DND-41 (cell line): ENCODE measurements around the gene TSPAN2.

ENCODE experiments used
- EZH2 ChIP-seq: IDR thresholded peaks from 3 replicates; pipeline ENCODE4 v1.6.1; 2012; ENCODE audit warnings: borderline replicate concordance, low read depth, mild to moderate bottlenecking, moderate library complexity, low read length, inconsistent platforms; ENCODE audit not compliant: severe bottlenecking
- TF ChIP-seq, protein P1 (sequence below): IDR thresholded peaks from 2 replicates; pipeline ENCODE4 v1.5.1; 2012; ENCODE audit warnings: borderline replicate concordance, low read length, moderate library complexity, mild to moderate bottlenecking; ENCODE audit not compliant: poor library complexity, severe bottlenecking; ENCODE audit errors: extremely low read depth

DNA sequence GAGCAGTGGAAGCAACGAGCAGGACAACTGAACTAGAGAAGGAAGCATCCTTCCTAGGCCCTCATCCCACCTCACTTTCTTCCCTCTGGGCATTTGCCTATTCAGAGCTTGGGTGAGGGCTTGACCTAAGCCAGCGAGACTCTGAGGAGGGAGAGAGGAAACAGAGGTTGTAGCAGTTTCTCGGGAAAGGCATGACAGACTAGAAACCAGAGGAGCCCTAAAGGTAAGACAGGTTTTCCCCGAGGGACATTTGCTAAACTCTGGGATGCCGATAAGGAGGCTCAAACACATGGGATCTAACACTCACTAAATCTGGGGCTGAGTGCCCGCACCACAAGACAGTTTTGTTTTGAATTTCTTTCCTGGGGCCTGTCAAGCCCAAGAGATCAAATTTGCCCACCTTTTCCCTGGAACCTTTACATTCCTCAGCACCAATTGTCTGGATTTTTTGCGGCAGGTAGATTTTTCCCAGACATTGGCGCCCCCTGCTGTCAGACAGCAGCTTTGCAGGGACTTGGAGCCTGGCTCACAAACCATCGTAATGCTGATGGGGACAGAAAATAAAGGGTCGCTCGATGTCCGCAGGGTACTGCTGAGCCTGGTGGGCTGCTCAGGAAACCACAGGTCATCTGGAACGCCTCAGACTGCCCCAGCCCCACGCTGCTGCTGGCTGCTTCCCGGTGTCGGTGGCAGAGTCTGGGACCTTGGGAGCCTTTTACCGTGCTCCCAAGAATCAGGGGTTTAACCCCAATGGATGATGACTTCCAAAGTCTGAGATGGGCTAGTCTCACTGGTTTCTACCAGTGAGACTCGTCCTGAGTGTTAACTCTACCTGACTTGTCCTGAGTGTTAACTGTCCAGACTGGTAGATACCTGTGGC, 23.4 kb upstream of the TSPAN2 start:
- TF ChIP-seq, protein P1, sequence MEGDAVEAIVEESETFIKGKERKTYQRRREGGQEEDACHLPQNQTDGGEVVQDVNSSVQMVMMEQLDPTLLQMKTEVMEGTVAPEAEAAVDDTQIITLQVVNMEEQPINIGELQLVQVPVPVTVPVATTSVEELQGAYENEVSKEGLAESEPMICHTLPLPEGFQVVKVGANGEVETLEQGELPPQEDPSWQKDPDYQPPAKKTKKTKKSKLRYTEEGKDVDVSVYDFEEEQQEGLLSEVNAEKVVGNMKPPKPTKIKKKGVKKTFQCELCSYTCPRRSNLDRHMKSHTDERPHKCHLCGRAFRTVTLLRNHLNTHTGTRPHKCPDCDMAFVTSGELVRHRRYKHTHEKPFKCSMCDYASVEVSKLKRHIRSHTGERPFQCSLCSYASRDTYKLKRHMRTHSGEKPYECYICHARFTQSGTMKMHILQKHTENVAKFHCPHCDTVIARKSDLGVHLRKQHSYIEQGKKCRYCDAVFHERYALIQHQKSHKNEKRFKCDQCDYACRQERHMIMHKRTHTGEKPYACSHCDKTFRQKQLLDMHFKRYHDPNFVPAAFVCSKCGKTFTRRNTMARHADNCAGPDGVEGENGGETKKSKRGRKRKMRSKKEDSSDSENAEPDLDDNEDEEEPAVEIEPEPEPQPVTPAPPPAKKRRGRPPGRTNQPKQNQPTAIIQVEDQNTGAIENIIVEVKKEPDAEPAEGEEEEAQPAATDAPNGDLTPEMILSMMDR, result peak; percentile 95
- no peak for TF ChIP-seq EZH2
